Natural killer cell (primary cell): ENCODE results near the gene FHIT. TPM values are rescaled to one million over a fixed set of nuclear protein-coding genes. Genes with fewer than 3 reads are reported as not detected.

Experiments used
- ATAC-seq, 3 donors: fragments of 150-1000 bp in 2 of 3; fragments of 200-7000 bp in 1 of 3; cut with Tn5 transposase; 1 replicate in 1 of 3; 2 replicates in 2 of 3; pipeline ENCODE4 v1.10.0; 2021; ENCODE audit warnings: mild to moderate bottlenecking in 2 of 3, moderate library complexity in 2 of 3
- DNase-seq, 2 donors: peaks; one replicate each; pipeline versions ENCODE4 v3.0.0 to v3.0.0-alpha.2; 2013 to 2021; ENCODE audit warnings: mixed read lengths in 1 of 2
- H3K27ac ChIP-seq: one replicate; pipeline ENCODE4 v1.5.1; 2013; ENCODE audit warnings: mild to moderate bottlenecking, low read length
- H3K27me3 ChIP-seq: one replicate; pipeline ENCODE4 v1.6.1; 2013; ENCODE audit warnings: low read length; ENCODE audit not compliant: control insufficient read depth, insufficient read depth
- H3K36me3 ChIP-seq: one replicate; pipeline ENCODE4 v1.6.1; 2013; ENCODE audit warnings: low read length; ENCODE audit not compliant: control insufficient read depth, insufficient read depth
- H3K4me1 ChIP-seq: one replicate; pipeline ENCODE4 v1.6.1; 2013; ENCODE audit warnings: low read length; ENCODE audit not compliant: control insufficient read depth, insufficient read depth
- H3K4me3 ChIP-seq: one replicate; pipeline ENCODE4 v1.5.1; 2013; ENCODE audit warnings: low read length
- H3K9me3 ChIP-seq: one replicate; pipeline ENCODE4 v1.6.1; 2013; ENCODE audit warnings: low read length; ENCODE audit not compliant: control insufficient read depth, insufficient read depth
- H3K27ac Mint-ChIP-seq, 2 donors: one replicate each; pipeline ENCODE4 v1.8.0; 2022; ENCODE audit warnings: mild to moderate bottlenecking in 2 of 2, mixed read lengths in 2 of 2, moderate library complexity in 1 of 2
- H3K27me3 Mint-ChIP-seq, 2 donors: one replicate each; pipeline ENCODE4 v1.8.0; 2022; ENCODE audit warnings: low read depth in 2 of 2, mixed read lengths in 2 of 2
- H3K36me3 Mint-ChIP-seq: one replicate; pipeline ENCODE4 v1.8.0; 2022; ENCODE audit warnings: mixed read lengths
- H3K4me1 Mint-ChIP-seq, 2 donors: one replicate each; pipeline ENCODE4 v1.8.0; 2022; ENCODE audit warnings: mixed read lengths in 2 of 2
- H3K4me3 Mint-ChIP-seq: one replicate; pipeline ENCODE4 v1.8.0; 2022; ENCODE audit warnings: mild to moderate bottlenecking, moderate library complexity, mixed read lengths
- H3K9me3 Mint-ChIP-seq, 2 donors: one replicate each; pipeline ENCODE4 v1.8.0; 2022; ENCODE audit warnings: mixed read lengths in 2 of 2
- CTCF ChIP-seq: fragments of 200-600 bp; IDR thresholded peaks from one replicate; pipeline ENCODE4 v1.8.0; 2022; ENCODE audit warnings: antibody characterized with exemption
- WGBS: methylation state at CpG from one replicate; pipeline ENCODE4 v1.1.7; 2013; ENCODE audit warnings: missing lambda C conversion rate; ENCODE audit not compliant: insufficient coverage; 5-methylcytosine and 5-hydroxymethylcytosine counted together
- intact Hi-C: fragments of 100-400 bp; cut with micrococcal nuclease; formaldehyde crosslinking; loops from one replicate; pipeline ENCODE4 v1.14.2; 2022
- total RNA-seq, 4 donors: library from RNA; stranded (reverse); fragments of 120-200 nt in 1 of 4; gene quantifications; one replicate each; pipeline versions ENCODE4 v1.2.3 to v1.2.4, GENCODE V29; 2013 to 2022

Gene FHIT
- total RNA-seq, 3 donors from 2014 or later (not counting 1 experiment from before 2014, with no cell fraction given), result 2.7 to 6.1 (median 3.3) TPM

DNA sequence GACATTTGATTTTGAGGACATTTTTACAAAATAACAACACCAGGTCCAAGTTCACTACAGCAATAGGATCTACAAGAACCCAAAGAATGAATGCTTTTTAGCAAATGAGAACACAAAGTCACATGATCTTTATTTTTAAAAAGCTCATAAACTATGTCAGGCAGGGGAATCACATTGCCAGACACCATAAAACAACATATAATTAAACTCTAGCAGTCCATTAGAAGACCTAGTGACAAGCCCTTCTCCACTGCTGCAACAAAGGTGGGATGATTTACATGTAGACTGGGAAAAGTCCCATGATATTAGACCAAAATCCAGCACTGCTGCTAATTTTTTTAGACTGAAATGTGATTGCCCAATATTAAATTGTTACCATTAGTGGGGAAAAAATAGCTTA lies 92.6 kb downstream of the FHIT start:
- Histone ChIP-seq H3K9me3 (no peaks in the 10 kb centered on the region), H3K4me3 (no peak overlapping the region), H3K27me3 (peaks cover 2% of the 10 kb centered on the region), H3K27ac (no peak overlapping the region), H3K36me3 (no peaks in the 10 kb centered on the region), H3K4me1 (no peaks in the 10 kb centered on the region)
- no peak overlapping the region for H3K4me3 Mint-ChIP-seq
- ATAC-seq (no peak), DNase-seq (no peak)
- H3K27me3 Mint-ChIP-seq, result no peaks in the 10 kb centered on the region
- intact Hi-C loops, result no loop called here
- peaks cover 2% of the 10 kb centered on the region for H3K36me3 Mint-ChIP-seq
- H3K9me3 Mint-ChIP-seq, result no peaks in the 10 kb centered on the region
- no peaks in the 10 kb centered on the region for H3K4me1 Mint-ChIP-seq
- TF ChIP-seq CTCF, result no peak
- no peak overlapping the region for H3K27ac Mint-ChIP-seq

DNA sequence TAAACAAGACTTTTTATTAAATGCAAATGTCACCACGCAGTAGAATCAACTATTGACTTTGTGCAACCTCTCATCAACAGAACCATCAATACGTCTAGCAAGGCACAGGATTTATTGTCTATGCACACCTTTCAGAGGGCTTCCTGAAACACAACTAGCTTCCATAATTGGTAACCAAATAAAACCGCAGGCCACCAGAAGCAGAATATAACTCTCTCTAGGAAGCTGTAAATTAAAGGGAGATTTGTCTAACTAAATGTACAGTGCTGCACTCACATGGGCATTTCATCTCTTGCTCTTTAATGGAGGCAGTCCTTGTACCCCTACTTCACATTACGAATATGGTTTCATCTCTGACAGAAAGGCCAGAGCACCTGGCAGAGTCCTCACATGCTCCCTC lies 93.0 kb downstream of the FHIT start:
- no peaks in the 10 kb centered on the region for H3K36me3 Mint-ChIP-seq
- no peak for ATAC-seq
- no peak overlapping the region for H3K27ac Mint-ChIP-seq
- Histone ChIP-seq H3K4me1 (no peaks in the 10 kb centered on the region), H3K36me3 (no peaks in the 10 kb centered on the region), H3K27me3 (peaks cover 2% of the 10 kb centered on the region), H3K9me3 (no peaks in the 10 kb centered on the region), H3K27ac (no peak overlapping the region), H3K4me3 (no peak overlapping the region)
- 49% methylated on average over 3 of the region's 4 CpGs for WGBS
- H3K4me3 Mint-ChIP-seq, result no peak overlapping the region
- intact Hi-C loops, result no loop called here
- H3K27me3 Mint-ChIP-seq, result no peaks in the 10 kb centered on the region
- no peaks in the 10 kb centered on the region for H3K9me3 Mint-ChIP-seq
- H3K4me1 Mint-ChIP-seq, result no peaks in the 10 kb centered on the region
- TF ChIP-seq CTCF, result no peak
- no peak for DNase-seq

GRCh38 chr3:61157414-61157813 lies 93.8 kb downstream of the FHIT start:
- ATAC-seq (no peak), DNase-seq (no peak)
- Mint-ChIP-seq H3K4me1 (no peaks in the 10 kb centered on the region), H3K36me3 (no peaks in the 10 kb centered on the region), H3K9me3 (no peaks in the 10 kb centered on the region), H3K4me3 (no peak overlapping the region), H3K27ac (no peak overlapping the region), H3K27me3 (no peaks in the 10 kb centered on the region)
- Histone ChIP-seq H3K27me3 (peaks cover 2% of the 10 kb centered on the region), H3K36me3 (no peaks in the 10 kb centered on the region), H3K9me3 (no peaks in the 10 kb centered on the region), H3K4me3 (no peak overlapping the region), H3K27ac (no peak overlapping the region), H3K4me1 (no peaks in the 10 kb centered on the region)
- no peak for TF ChIP-seq CTCF
- intact Hi-C loops, result no loop called here

DNA sequence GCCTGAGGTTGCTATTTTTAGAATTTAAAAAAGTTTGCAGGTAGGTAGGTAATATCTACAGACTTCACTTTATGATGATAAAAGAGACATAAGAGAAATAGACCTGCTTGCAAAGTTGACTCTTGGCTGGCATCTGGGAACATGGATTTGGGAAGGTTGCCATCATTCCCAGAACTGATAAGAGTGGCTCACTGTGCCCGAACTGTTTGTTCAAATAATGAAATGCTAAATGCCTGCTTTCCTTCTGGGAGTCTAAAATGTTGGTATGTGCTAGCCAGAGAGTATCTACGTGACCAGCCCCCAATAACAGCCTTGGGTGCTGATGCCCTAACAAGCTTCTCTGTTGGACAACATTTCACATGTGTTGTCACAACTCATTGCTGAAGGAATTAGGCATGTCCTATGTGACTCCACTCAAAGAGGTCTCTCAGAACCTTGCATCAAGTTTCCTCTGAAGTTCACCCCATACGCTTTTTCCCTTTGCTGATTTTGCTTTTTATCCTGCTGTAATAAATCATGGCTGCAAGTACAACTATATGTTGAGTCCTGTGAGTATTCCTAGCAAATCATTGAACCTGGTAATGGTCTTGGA lies 95.5 kb downstream of the FHIT start:
- H3K4me3 Mint-ChIP-seq, result no peak overlapping the region
- no peaks in the 10 kb centered on the region for H3K27me3 Mint-ChIP-seq
- H3K27ac Mint-ChIP-seq, result no peak overlapping the region
- no peak for TF ChIP-seq CTCF
- intact Hi-C loops, result no loop called here
- peaks cover 2% of the 10 kb centered on the region for H3K27me3 ChIP-seq
- no peak for DNase-seq
- no peaks in the 10 kb centered on the region for H3K9me3 ChIP-seq
- no peaks in the 10 kb centered on the region for H3K36me3 Mint-ChIP-seq
- 81% methylated on average over 3 of the region's 3 CpGs for WGBS
- no peak overlapping the region for H3K4me3 ChIP-seq
- no peak overlapping the region for H3K27ac ChIP-seq
- no peak for ATAC-seq
- H3K36me3 ChIP-seq, result no peaks in the 10 kb centered on the region
- H3K9me3 Mint-ChIP-seq, result no peaks in the 10 kb centered on the region
- peaks cover 0 to 5% of the 10 kb centered on the region in 2 donors for H3K4me1 Mint-ChIP-seq
- no peaks in the 10 kb centered on the region for H3K4me1 ChIP-seq
